HG03432 (cell line): ENCODE data around the gene IFI44L.

Experiments
- ATAC-seq: cut with Tn5 transposase; IDR thresholded peaks from one replicate; pipeline ENCODE4 v1.9.1; 2021; ENCODE audit warnings: mild to moderate bottlenecking, moderate library complexity; ENCODE audit not compliant: unreplicated experiment

The IFI44L gene

DNA sequence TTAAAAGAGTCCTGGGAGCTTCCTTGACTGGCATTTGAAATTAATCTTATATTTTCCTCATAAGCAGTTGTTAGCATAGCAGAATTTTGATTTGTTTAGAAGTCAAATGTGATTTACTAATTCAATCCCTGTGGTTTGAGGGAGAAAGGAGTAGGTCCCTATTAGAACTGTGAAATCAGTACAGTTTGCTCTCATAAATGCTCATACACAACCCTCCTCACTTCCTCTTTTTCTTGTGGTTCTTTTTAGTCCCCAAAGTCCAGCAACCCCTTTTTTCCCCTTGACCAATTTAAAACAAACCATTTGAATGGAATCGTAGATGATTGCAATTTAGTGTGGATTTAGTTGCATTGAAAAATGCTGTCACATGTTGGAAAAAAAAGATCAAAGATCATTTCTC is 20.2 kb downstream of the IFI44L start:
- ATAC-seq, result peak; percentile 80

DNA sequence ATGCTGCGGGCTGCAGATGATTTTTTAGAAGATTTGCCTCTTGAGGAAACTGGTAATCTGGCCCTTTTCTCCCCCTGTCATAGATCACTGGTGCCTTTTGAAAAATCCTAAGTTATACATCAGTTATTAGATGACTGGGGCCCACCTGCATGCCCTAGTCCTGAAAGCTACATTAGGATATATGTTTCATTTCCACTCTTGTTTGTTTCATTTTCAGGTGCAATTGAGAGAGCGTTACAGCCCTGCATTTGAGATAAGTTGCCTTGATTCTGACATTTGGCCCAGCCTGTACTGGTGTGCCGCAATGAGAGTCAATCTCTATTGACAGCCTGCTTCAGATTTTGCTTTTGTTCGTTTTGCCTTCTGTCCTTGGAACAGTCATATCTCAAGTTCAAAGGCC is 21.3 kb downstream of the IFI44L start:
- ATAC-seq, result no peak

DNA sequence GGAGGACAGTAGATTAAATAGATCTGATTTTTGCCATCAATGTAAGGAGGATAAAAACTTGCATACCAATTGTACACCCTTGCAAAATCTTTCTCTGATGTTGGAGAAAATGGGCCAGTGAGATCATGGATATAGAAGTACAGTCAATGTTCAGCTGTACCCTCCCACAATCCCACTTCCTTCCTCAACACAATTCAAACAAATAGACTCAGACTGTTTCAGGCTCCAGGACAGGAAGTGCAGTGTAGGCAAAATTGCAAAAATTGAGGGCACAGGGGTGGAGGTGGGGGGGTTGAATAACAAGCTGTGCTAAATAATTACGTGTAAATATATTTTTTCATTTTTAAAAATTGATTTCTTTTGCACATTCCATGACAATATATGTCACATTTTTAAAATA is 25.5 kb downstream of the IFI44L start:
- no peak for ATAC-seq

DNA sequence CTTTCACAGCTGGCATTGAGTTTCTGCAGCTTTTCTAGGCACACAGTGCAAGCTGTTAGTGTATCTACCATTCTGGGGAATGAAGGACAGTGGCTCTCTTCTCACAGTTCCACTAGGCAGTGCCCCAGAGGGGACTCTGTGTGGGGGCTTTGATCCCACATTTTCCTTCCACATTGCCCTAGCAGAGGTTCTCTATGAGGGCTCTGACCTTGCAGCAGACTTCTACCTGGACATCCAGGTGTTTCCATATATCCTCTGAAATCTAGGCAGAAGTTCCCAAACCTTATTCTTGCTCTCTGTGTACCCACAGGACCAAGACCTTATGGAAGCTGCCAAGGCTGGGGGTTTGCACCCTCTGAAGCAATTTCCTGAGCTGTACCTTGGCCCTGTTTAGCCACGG is 27.0 kb downstream of the IFI44L start:
- ATAC-seq, result no peak

DNA sequence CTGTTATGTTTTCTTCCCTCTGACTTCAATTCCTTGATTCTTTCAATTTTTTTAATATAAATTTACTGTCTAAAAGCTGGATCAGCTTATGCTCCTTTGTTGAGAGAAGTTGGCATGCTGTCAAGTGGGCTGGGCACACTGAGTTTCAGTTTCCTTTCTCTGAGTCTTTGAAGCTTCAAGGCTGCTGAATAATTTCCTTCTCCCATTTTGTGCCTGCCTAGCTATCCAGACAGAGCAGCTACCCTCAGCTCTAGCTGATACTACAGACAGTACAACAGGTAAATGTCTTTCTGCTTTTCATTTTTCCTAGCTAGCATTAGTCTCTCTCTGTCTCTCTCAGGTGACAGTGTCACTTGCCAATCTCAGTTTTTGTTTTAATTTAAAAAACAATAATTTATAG is 29.4 kb downstream of the IFI44L start, which contains the start of gene IFI44:
TSS of gene IFI44 (plus strand) at position 204 of the 400 bp plus-strand sequence. CDS start 365 bp downstream, outside the sequence.
- peak; percentile 91 for ATAC-seq

DNA sequence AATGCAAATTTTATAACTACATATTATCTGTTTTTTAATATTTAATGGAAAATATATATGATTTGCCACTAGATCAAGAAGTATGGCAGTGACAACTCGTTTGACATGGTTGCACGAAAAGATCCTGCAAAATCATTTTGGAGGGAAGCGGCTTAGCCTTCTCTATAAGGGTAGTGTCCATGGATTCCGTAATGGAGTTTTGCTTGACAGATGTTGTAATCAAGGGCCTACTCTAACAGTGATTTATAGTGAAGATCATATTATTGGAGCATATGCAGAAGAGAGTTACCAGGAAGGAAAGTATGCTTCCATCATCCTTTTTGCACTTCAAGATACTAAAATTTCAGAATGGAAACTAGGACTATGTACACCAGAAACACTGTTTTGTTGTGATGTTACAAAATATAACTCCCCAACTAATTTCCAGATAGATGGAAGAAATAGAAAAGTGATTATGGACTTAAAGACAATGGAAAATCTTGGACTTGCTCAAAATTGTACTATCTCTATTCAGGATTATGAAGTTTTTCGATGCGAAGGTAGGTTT is 29.9 kb downstream of the IFI44L start:
- ATAC-seq, result peak; percentile 38

DNA sequence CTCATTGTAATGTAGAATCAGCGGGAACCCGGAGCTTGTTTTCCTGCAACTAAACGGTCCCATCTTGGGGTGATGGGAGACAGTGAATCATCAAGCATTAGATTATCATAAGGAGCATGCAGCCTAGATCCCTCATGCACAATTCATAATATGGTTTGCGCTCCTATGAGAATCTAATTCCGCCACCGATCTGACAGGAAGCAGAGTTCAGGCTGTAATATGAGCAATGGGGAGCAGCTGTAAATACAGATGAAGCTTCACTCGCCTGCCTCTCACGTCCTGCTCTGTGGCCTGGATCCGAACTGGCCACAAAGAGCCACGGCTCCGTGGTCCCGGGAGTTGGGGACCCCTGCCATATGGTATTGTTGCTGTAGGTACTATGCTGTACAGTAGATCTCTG is 31.0 kb downstream of the IFI44L start:
- ATAC-seq, result peak; percentile 46

DNA sequence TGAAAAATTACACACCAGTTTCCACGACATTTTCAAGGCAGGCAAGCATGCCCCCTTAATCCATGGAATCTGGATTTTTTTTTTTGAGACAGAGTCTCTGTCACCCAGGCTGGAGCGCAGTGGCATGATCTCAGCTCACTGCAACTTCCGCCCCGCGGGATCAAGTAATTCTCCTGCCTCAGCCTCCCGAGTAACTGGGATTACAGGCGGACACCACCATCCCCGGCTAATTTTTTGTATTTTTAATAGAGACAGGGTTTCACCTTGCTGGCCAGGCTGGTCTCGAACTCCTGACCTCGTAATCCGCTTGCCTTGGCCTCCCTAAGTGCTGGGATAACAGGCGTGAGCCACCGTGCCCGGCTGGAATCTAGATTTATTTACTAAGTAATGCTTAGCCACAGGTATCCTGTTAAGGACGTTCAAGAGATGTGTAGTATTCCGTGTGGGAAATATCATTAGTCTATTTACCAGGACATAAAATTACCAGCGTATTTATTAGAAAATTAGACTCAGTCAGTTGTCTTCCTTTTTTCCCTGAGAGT is 31.8 kb downstream of the IFI44L start:
- no peak for ATAC-seq

DNA sequence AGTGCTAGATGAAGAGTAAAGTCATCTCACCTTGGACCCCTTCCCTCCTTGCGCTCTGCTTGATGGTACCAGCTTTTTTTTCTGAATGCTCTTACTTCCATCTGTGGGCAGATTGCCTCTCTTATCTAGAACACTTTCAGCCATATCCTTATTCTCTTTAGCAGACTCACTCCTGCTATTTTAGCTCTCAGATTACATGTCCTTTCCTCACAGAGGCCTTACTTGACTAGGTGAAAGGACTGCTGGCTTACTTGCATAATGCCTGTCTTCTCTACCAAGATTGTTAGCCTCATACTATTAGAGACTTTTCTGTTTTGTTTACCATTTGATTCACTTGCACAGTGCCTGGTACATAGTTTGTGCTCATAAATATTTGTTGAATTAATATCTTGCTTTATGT is 38.7 kb downstream of the IFI44L start:
- no peak for ATAC-seq

DNA sequence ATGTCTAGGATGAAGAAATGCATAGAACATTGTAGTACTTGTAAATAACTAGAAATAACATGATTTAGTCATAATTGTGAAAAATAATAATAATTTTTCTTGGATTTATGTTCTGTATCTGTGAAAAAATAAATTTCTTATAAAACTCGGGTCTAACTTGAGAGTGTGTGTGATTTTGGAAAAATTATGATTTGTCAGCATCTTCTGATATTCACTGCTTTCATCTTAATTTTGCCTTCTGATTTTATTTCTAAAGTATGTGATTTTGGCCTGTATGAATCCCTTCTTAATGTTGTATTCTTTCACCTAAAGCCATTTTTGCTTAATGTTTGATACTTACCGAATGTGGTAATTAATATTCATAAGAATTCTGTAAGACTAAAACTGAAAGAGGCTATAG is 43.7 kb downstream of the IFI44L start:
- ATAC-seq, result no peak

DNA sequence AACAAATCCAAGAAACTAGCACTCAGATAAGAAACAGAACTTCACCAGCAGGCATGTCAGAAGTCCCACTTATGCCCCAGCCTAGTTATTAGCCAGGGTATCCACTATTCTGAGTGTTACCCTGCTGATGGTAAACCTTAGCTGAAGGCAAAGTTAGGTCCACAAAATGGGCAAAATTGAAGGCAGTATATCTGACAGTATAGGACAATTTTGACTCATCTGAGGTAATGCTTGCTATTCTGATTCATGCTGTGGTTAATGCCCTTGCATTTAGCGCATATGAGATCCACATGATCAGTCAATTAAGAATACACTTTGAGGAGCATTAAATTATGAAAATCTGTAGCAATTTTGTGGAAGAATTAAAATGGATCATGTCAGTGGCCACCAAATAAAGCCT is 44.5 kb downstream of the IFI44L start:
- no peak for ATAC-seq

DNA sequence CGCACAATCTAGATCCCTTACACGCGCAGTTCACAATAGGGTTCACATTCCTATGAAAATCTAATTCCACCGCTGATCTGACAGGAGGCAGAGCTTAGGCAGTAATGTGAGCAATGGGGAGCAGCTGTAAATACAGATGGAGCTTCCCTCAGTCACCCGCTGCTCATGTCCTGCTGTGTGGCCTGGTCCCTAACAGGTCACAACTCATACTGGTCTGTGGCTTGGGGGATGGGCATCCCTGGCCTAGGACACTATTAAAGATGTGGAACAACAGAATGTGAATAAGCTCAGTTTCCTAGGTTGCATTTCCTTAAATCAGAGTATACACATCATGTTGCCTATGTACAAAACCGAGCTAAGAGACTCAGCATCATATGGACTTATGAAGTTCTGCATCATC is 45.6 kb downstream of the IFI44L start:
- ATAC-seq, result no peak

DNA sequence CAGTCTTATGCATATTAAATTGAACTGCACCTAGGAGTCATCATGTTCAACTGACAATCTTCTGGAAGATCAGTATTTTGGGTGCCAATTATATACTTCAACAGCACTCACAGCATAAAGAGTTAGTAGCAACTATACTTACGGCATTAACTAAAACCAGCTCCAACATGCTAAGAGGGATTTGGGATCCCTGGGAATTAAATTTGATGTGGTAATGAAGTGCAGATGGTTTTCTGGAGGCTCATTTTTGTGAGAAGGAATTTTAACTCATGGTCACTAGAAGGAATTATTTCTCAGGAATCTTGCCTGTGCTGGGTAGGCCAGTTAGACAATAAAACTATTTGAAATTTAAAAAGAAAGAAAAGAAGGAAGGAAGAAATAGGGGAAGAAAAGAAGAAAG is 47.7 kb downstream of the IFI44L start:
- ATAC-seq, result no peak

DNA sequence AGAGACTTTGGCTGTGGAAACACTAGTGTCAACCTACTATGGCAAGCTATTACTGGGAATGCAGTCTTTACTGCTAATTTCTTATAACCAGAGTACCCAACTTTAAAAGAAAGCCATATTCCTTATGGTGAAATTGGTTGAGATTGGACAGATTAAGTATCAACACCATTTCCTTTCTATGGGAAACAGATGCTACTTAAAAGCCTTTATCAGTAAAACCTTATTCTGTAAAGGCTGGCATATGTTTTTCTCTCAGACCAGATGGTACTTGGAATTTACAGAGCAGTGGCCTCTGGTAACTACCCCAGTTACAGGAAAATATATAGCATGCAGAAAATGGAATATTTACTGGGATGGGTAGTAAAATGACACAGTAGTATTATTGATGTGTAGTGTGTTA is 48.2 kb downstream of the IFI44L start:
- ATAC-seq, result no peak

DNA sequence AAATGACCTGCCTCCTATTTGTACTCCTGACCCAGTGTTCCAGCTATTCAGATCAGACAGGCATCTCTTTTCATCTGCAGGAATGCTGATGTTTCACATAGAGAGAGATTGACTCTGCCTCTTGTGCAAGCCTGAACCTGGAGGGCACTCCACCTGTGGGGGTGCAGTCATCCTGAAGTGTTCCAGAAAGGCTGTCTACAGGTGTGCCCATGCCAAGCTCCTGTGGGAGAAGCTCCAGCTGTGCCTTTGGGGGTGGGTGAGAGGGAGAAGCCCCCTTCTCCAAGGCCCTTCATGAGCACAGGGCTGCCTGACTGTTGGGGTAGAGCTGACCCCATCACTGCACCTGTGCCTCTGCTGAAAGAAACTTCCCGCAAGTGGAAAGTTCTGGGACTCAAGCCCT is 52.2 kb downstream of the IFI44L start:
- ATAC-seq, result no peak

DNA sequence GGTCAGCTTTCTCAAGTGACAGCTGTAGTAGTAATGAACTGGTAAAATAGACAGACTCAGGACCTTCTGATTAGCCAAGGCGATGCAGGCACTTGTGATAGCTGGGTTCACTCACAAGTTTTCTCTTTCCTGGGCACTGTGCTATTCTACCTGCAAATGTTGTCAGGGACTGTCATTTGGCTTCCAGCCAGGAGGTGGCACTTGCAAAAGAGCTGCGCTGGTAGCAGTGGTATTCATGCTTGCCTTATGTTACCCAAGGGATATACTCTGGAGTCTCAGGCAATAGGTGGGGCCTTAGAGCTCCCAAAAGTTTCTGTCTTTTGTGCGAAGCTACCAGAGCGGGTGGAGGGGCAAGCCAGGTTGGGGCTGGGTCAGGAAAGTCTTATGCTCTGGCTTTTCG is 52.9 kb downstream of the IFI44L start:
- no peak for ATAC-seq

DNA sequence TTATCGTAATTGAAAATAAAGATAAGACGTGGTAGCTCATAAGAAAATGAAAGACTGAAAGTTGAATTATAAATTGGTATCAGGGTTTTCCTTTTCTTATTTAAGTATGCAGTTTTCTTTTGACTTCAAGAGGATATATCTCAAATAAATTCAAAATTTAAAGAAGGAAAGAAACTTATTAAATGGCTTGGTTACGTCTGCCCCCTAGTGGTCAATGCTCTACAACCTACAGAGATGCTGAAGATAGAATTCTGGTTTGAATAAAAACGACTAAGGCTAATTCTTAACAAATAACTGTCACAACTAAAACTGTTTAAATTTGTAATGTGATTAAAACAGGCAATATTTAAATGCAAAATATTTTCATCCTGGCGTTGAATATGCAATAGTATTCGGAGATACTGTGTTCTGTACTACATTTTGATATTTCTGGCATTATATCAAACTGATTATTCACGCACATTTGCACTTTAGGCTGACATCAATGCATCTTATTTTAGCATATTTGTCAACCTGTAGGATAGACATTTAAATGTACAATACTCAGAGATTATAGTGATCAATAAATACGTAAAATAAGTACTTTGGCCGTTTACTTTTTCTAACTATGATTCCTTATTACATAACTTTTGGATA is 56.2 kb downstream of the IFI44L start:
- ATAC-seq, result peak; percentile 35

DNA sequence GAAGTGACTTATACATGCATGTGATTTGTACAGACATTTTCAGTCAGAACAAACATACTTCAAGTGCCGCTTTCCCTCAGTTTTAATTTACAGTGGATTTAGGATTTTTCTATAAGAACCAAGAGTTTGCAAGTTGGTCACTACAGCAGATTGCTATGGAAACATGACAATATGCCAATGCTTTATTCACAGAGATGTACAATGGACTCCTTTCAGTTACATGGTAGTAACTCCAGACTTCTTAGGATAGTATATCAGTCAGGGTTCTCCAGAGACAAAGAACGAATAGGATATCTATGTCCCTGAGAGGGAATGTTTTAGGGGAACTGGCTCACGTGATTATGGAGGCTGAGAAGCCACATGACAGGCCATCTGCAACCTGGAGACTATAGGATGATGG is 56.7 kb downstream of the IFI44L start:
- no peak for ATAC-seq

DNA sequence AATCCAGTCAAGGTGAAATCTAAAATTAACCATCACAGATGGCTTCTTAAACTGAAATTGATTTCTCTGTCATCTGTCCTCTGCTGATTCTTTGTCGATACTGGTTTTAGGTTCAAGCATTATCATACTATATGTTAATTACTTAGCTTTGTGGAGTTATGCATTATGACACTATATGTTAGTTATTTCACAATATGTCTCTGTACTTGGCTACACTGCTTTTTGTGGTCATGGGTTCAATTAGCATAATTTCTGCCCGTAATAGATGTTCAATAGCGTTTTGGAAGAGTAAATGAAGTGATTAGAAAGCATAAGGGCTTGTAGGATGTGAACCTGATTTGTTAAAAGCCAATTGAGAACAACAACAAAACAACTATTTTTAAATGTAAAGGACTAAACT is 57.5 kb downstream of the IFI44L start:
- ATAC-seq, result no peak

DNA sequence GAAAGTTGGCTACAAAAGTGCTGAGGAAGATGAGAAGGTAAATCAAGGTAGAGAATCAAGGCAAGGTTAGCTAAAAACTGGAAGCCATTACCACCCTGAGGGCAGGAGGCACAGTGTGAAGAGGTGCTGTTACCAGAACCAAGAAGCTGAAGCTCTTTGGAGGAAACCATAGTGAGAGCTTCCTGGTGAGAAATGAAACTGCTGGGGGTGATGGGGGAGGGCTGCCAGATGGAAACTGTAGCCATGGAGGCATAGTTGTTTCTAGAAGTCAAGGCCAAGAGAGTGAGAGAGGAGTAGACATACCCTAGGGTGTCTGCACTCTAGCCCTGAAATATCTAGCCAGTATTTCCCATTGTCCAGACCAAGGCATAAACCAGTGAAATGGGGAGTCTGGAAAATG is 58.1 kb downstream of the IFI44L start:
- ATAC-seq, result peak; percentile 79

DNA sequence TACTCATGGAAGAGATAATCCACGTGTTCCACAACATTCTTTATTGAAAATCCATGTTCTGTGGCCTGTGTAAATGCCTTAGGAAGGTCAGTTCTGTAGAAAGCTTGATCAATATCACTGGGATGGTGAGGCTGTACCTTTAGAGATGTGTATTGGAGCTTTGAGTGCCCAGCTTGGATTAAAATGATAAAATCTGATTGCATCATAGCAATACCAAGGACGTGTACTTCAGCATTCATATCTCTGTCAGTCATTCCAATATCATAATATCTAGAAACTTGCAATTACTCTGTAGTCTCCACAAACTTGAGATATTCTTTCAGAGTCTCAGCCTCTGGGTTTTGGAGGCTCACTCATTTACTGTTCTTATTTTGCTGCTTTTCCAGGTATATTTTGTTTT is 61.0 kb downstream of the IFI44L start:
- ATAC-seq, result no peak

DNA sequence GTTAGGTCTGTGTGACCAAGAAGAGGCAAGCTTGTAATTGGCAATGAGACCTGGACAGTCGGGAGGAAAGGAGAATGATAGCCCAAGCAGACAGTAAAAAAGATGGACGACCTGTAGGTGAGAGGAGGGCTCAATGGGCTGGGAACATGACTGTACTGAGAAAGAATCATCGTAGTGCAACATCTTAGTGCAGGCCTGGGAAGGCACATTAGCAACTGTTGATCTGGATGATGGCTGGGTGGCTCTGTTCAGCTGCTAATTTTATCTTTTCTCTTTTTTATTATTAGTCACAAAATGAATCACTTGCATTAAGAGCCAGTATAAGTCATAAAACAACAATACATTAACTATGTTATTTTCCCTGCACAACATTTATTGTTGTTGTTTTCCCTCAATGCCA is 62.2 kb downstream of the IFI44L start:
- no peak for ATAC-seq

DNA sequence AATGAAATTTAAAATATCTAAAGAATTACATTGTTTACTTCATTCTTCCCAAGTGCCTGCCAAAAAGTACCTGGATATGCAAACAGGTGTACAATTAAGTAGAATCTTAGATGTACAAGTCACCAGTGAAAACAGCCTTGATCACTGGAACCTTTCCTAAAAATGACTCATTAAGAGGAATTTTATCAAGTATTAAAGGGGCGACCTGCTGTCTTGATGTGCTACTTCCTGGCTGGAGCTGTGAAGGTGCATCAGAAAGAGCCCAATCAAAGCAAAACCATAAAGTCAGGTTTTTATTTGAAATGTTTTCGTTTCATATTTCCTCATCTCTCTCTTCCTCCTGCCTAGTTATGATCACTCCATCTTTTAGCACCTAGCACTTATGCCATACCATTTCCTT is 62.8 kb downstream of the IFI44L start:
- ATAC-seq, result no peak
